Esophagus (tissue), 2 donors: Measurements from ENCODE around the gene CS. TPM values are rescaled to one million over a fixed set of nuclear protein-coding genes. Genes with fewer than 3 reads are reported as not detected.

ENCODE experiments used
- H3K27ac ChIP-seq, 2 donors: one replicate each; pipeline ENCODE4 v1.5.1; 2013; ENCODE audit warnings: low read depth in 2 of 2, mild to moderate bottlenecking in 2 of 2, inconsistent platforms in 1 of 2, low read length in 1 of 2, moderate library complexity in 1 of 2
- H3K27me3 ChIP-seq, 2 donors: one replicate each; pipeline ENCODE4 v1.6.1; 2013; ENCODE audit warnings: low read length in 2 of 2, control low read depth in 1 of 2, mild to moderate bottlenecking in 1 of 2; ENCODE audit not compliant: insufficient read depth in 2 of 2, control insufficient read depth in 1 of 2
- H3K36me3 ChIP-seq, 2 donors: one replicate each; pipeline ENCODE4 v1.6.1; 2013; ENCODE audit warnings: low read length in 1 of 2; ENCODE audit not compliant: control insufficient read depth in 2 of 2, insufficient read depth in 2 of 2
- H3K4me1 ChIP-seq, 2 donors: one replicate each; pipeline ENCODE4 v1.6.1; 2013; ENCODE audit warnings: low read length in 1 of 2; ENCODE audit not compliant: control insufficient read depth in 2 of 2, insufficient read depth in 2 of 2
- H3K4me3 ChIP-seq, 2 donors: one replicate each; pipeline ENCODE4 v1.5.1; 2013; ENCODE audit warnings: low read length in 2 of 2, mild to moderate bottlenecking in 2 of 2, low read depth in 1 of 2, moderate library complexity in 1 of 2
- H3K9me3 ChIP-seq, 2 donors: one replicate each; pipeline ENCODE4 v1.6.1; 2013; ENCODE audit warnings: mild to moderate bottlenecking in 2 of 2, low read depth in 1 of 2, low read length in 1 of 2, moderate library complexity in 1 of 2; ENCODE audit not compliant: control insufficient read depth in 2 of 2, insufficient read depth in 1 of 2
- whole genome bisulfite sequencing, 2 donors: extraction: QIAGEN DNeasy Blood & Tissue Kit; methylation state at CpG; one replicate each; pipeline ENCODE4 v1.1.7; 2013; 5-methylcytosine and 5-hydroxymethylcytosine counted together
- polyA plus RNA-seq, 2 donors: library from polyadenylated mRNA; stranded (reverse); fragments of 200-250 nt; gene quantifications; one replicate each; pipeline ENCODE4 v1.2.3, GENCODE V29; 2013
- donor health status: healthy with polysubstance abuse.
- donor health status: Bipolar disorder and iron deficiency.

The CS gene
- polyA plus RNA-seq, 2 donors, result 53.7 to 98.0 TPM

DNA sequence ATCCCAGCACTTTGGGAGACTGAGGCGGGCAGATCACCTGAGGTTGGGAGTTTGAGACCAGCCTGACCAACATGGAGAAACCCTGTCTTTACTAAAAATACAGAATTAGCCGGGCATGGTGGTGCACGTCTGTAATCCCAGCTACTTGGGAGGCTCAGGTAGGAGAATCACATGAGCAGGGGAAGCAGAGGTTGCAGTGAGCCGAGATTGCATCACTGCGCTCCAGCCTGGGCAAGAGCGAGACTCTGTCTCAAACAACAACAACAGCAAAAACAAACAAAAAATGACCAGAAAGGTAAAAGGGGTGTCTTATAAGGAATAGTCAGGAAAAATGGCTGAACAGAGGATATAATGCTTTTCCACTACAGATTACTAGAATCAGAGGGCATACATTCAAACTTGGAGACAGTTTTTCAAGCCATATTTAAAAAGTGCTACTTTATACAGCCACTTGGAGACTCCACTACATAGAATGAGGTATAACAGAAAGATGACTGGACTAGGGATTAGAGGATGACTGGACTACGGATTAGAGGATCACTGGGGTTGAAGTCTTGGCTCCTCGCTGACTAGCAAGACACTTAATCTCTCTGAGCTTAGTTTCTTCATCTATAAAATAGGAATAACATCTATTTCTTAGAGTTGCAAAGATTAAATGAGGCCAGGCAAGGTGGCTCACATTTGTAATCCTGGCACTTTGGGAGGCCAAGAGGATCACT lies 4.9 kb upstream of the CS start:
- 88 to 93% methylated on average over 8 of the region's 8 CpGs for WGBS, 2 donors
- no peak overlapping the region for H3K4me3 ChIP-seq
- no peak overlapping the region for H3K27ac ChIP-seq
- H3K36me3 ChIP-seq, result peaks cover 0 to 5% of the 10 kb centered on the region in 2 donors
- H3K4me1 ChIP-seq, result no peaks in the 10 kb centered on the region
- H3K9me3 ChIP-seq, result no peaks in the 10 kb centered on the region
- no peaks in the 10 kb centered on the region for H3K27me3 ChIP-seq

DNA sequence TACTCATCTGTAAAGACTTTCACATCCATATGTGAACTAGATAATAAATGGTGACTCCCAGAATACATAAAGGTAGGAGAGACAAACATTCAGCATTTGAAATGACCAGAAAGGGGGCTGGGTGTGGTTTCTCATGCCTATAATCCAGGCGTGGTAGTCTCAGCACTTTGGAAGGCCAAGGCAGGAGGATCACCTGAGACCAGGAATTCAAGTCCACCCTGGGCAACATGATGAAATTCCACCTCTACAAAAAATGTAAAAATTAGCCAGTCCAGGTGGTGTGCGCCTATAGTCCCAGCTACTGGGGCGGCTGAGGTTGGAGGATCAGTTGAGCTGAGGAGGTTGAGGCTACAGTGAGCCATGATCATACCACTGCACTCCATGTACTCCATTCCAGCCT lies 4.1 kb upstream of the CS start:
- H3K27ac ChIP-seq, result no peak overlapping the region
- no peaks in the 10 kb centered on the region for H3K27me3 ChIP-seq
- no peak overlapping the region for H3K4me3 ChIP-seq
- no peaks in the 10 kb centered on the region for H3K9me3 ChIP-seq
- H3K36me3 ChIP-seq, result no peaks in the 10 kb centered on the region
- 88 to 93% methylated on average over 3 of the region's 3 CpGs for WGBS, 2 donors
- H3K4me1 ChIP-seq, result no peaks in the 10 kb centered on the region

DNA sequence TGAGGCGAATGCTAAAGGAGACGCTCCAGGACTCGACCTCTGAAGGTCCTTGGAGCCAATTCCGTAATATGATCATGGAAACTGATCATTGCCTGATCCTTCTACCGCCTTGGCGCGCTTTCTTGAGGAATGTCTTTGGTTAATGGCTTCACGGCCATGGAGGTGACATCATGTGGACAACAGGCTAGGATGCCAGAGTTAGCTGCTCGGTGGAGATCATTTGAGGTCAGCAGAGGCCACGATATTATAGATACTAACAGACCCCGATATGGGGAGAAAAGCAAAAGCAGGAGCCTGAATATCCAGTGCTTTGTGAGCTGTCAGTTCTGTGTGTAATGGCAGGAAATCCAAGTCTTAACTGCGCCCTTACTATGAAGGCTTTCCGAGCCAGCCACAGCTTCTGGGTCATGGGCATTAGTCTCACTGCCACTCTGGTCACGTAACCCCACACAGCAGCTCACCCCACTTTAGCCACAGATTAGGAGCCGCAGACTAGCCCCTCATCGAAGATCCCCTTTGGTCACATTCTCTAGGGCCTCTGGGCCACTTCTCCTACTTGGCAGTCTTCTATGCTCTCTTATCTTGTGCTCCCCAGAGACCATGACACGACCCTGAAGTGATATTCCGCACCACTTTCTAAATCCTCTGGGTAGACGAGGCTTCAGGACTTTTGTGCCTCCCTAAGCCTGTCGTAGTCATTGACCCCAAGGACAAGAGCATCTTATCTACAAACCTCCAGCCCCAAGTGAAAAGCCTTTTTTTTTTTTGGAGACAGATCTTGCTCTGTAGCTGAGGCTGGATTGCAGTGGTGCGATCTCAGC lies 724 bp upstream of the CS start:
- peak overlapping the region; percentile 50 to 79 for H3K4me3 ChIP-seq
- H3K9me3 ChIP-seq, result no peaks in the 10 kb centered on the region
- 36 to 43% methylated on average over 21 of the region's 21 CpGs for WGBS, 2 donors
- H3K36me3 ChIP-seq, result peaks cover 0 to 2% of the 10 kb centered on the region in 2 donors
- H3K27ac ChIP-seq, result peak overlapping the region; percentile 94 to 95
- H3K4me1 ChIP-seq, result peaks cover 4% of the 10 kb centered on the region in 2 donors
- no peaks in the 10 kb centered on the region for H3K27me3 ChIP-seq

DNA sequence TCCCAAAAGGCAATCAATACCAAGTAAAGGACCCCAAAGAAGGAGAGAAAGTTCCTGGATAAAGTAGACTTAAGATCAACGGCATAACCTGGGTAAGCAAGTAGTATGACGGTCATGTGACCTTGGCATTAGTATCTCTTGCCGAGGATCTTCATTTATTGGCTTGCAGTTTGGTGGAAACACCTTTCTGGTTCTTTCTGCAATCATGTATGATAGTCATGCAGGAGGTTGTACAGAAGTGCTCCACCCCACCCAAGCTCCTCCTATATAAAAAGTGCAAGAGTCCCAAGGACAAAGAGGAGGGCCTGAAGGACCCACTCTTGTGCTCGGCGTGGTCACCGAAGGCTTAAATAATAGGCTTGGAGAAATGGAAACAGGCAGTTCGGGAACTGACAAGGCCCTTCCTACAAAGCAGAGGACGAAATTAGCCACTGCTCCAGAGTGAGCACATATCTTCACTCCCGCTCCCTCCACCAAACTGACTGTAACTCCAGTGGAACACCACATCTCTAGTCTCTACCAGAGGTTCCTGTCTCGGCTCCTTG lies 750 bp downstream of the CS start:
- H3K4me1 ChIP-seq, result peaks cover 4% of the 10 kb centered on the region in 2 donors
- H3K27ac ChIP-seq, result peak overlapping the region; percentile 94 to 95
- peak overlapping the region; percentile 79 to 82 for H3K4me3 ChIP-seq
- no peaks in the 10 kb centered on the region for H3K9me3 ChIP-seq
- no peaks in the 10 kb centered on the region for H3K27me3 ChIP-seq
- 1 to 2% methylated on average over 10 of the region's 10 CpGs for WGBS, 2 donors
- H3K36me3 ChIP-seq, result peaks cover 0 to 2% of the 10 kb centered on the region in 2 donors

DNA sequence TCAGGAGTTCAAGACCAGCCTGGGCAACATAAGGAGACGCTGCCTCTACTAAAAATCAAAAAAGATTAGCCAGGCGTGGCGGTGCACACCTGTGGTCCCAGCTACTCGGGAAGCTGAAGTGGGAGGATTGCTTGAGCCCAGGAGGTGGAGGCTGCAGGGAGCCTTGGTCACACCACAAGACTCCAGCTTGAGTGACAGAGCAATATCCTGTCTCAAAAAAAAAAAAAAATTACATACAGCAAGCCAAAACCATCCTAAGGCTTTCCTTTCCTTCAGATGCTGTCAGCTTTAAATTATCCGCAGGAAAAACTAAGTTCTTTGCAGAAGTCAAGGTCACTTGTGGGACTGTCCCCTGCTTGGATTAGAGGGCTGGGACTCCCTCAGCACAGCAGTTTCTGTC lies 1.3 kb downstream of the CS start:
- peaks cover 0 to 6% of the 10 kb centered on the region in 2 donors for H3K36me3 ChIP-seq
- H3K9me3 ChIP-seq, result no peaks in the 10 kb centered on the region
- H3K27me3 ChIP-seq, result no peaks in the 10 kb centered on the region
- WGBS, 2 donors, result 65 to 77% methylated on average over 5 of the region's 5 CpGs
- peak overlapping the region; percentile 79 to 82 for H3K4me3 ChIP-seq
- peaks cover 4% of the 10 kb centered on the region in 2 donors for H3K4me1 ChIP-seq
- H3K27ac ChIP-seq, result peak overlapping the region; percentile 30 to 95

DNA sequence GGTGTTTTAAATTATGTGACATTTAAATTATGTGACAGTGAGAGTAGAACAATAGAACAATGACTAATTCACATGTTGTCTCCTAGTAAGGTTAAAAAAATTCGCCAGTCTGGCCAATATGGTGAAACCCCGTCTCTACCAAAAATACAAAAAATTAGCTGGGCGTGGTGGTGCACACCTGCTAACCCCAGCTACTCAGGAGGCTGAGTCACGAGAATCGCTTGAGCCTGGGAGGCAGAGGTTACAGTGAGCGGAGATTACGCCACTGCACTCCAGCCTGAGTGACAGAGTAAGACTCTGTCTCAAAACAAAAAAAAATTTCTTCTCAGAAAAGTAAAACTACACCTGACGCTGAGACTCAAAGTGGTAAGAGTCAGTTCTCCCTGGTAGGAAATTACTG lies 2.7 kb downstream of the CS start:
- no peak overlapping the region for H3K4me3 ChIP-seq
- peaks cover 0 to 6% of the 10 kb centered on the region in 2 donors for H3K36me3 ChIP-seq
- no peaks in the 10 kb centered on the region for H3K9me3 ChIP-seq
- H3K4me1 ChIP-seq, result peaks cover 4% of the 10 kb centered on the region in 2 donors
- no peaks in the 10 kb centered on the region for H3K27me3 ChIP-seq
- WGBS, 2 donors, result 80 to 85% methylated on average over 8 of the region's 8 CpGs
- H3K27ac ChIP-seq, result no peak overlapping the region

DNA sequence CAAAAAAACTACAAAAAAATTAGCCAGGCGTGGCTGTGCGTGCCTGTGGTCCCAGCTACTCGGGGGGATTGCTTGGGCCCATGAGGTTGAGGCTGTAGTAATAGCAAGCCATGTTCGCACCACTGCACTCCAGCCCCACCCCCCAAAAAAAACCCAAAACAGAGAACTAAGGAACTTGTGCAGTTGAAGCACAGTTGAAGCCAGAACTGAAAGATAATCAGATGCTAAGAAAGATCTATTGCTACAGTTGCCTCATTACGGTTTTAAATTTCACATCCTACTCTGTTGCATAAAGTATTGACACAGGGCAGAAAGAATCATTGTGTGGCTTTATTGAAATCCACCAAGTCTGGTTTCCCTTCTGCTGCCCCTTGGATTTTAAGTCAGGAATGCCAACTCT lies 3.8 kb downstream of the CS start:
- peaks cover 0 to 6% of the 10 kb centered on the region in 2 donors for H3K36me3 ChIP-seq
- 80 to 81% methylated on average over 5 of the region's 5 CpGs for WGBS, 2 donors
- H3K4me1 ChIP-seq, result peaks cover 4% of the 10 kb centered on the region in 2 donors
- no peaks in the 10 kb centered on the region for H3K27me3 ChIP-seq
- no peak overlapping the region for H3K4me3 ChIP-seq
- no peak overlapping the region for H3K27ac ChIP-seq
- no peaks in the 10 kb centered on the region for H3K9me3 ChIP-seq

DNA sequence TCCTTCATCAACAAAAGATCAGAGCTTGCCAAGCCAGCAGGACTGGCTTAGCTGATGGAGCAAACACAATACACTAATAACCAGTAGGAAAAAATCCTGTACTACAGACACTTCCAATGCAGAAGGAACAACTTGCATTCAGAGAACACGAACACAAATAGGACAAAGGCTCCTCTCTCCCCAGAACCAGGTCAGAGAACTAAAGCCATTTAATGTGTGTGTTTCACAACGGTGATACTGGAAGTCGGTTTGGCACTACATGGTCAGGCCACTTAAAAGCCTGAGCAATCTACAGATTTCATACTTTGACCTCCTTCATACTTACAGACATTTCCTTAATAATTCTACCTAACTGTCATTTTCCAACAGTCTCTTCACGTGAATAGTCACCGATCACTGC lies 6.3 kb downstream of the CS start:
- Histone ChIP-seq H3K4me1 (peaks cover 4% of the 10 kb centered on the region in 2 donors), H3K36me3 (peaks cover 0 to 6% of the 10 kb centered on the region in 2 donors), H3K27me3 (no peaks in the 10 kb centered on the region), H3K9me3 (no peaks in the 10 kb centered on the region), H3K4me3 (no peak overlapping the region), H3K27ac (peak overlapping the region; percentile 55 to 67)
- 69 to 80% methylated on average over 5 of the region's 5 CpGs for WGBS, 2 donors

DNA sequence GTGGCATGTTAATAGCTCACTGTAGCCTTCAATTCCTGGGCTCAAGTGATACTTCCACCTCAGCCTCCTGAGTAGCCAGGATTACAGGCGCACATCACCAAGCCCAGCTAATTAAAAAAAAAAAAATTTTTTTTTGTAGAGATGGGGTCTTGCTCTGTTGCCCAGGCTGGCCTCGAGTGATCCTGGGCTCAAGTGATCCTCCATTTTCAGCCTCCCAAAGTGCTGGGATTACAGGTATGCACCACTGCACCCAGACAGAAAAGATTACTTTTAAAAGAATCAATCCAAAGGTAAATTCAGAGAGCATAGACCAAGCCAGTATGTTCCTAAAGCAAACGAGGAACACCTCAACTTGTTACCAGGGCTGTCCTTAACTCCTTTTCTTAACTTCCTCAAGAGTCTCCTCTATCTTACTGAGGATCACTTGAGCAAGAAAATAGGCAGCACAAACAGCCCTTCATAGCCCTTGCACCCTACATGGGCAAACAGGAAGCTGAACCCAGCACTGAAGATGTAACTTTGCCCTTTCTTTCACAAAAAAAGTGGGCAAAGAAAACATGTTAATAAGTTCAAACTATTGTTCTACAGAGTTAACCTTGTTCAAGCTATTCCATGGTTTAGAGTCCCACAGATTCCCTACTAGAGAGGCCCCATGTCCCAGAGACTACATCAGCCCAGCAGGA lies 11.3 kb downstream of the CS start:
- H3K4me3 ChIP-seq, result no peak overlapping the region
- H3K9me3 ChIP-seq, result no peaks in the 10 kb centered on the region
- H3K27me3 ChIP-seq, result no peaks in the 10 kb centered on the region
- H3K4me1 ChIP-seq, result no peaks in the 10 kb centered on the region
- H3K36me3 ChIP-seq, result peaks cover 6 to 11% of the 10 kb centered on the region in 2 donors
- 77 to 84% methylated on average over 3 of the region's 3 CpGs for WGBS, 2 donors
- H3K27ac ChIP-seq, result no peak overlapping the region
